Nephron (organoid): ENCODE results near the gene HLA-F.

Experiments
- H3K27ac Mint-ChIP-seq, 3 experiments: 2 replicates each; pipeline ENCODE4 v1.8.0; 2020; ENCODE audit warnings: mixed read lengths in 3 of 3, mild to moderate bottlenecking in 2 of 3, moderate library complexity in 1 of 3
- H3K27me3 Mint-ChIP-seq: 2 replicates; pipeline ENCODE4 v1.8.0; 2021; ENCODE audit warnings: low read depth, mild to moderate bottlenecking, moderate library complexity, mixed read lengths
- H3K36me3 Mint-ChIP-seq: 2 replicates; pipeline ENCODE4 v1.8.0; 2020; ENCODE audit warnings: low read depth, mixed read lengths
- H3K4me1 Mint-ChIP-seq: 2 replicates; pipeline ENCODE4 v1.8.0; 2020; ENCODE audit warnings: mixed read lengths
- H3K4me3 Mint-ChIP-seq, 3 experiments: 2 replicates each; pipeline ENCODE4 v1.8.0; 2020; ENCODE audit warnings: mild to moderate bottlenecking in 3 of 3, mixed read lengths in 3 of 3, moderate library complexity in 2 of 3
- H3K9me3 Mint-ChIP-seq: 2 replicates; pipeline ENCODE4 v1.8.0; 2020; ENCODE audit warnings: mixed read lengths
- TF ChIP-seq, protein P1 (sequence below), 3 experiments: fragments of 200-600 bp; sonication (generic); IDR thresholded peaks; one replicate each; pipeline ENCODE4 v1.5.0; 2021; ENCODE audit warnings: antibody characterized with exemption in 3 of 3; ENCODE audit not compliant: unreplicated experiment in 3 of 3

HLA-F gene

DNA sequence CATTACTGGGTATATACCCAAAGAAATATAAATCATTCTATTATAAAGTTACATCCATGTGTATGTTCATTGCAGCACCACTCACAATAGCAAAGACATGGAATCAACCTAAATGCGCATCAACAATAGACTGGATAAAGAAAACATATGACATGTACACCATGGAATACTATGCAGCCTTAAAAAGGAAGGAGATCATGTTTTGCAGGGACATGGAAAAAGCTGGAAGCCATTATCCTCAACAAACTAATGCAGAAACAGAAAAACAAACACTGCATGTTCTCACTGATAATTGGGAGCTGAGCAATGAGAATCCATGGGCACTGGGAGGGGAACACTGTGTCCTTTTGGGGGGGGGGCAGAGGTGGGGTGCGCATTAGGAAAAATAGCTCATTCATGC is 53.5 kb downstream of the HLA-F start:
- no peaks in the 10 kb centered on the region for H3K36me3 Mint-ChIP-seq
- TF ChIP-seq, protein P1, sequence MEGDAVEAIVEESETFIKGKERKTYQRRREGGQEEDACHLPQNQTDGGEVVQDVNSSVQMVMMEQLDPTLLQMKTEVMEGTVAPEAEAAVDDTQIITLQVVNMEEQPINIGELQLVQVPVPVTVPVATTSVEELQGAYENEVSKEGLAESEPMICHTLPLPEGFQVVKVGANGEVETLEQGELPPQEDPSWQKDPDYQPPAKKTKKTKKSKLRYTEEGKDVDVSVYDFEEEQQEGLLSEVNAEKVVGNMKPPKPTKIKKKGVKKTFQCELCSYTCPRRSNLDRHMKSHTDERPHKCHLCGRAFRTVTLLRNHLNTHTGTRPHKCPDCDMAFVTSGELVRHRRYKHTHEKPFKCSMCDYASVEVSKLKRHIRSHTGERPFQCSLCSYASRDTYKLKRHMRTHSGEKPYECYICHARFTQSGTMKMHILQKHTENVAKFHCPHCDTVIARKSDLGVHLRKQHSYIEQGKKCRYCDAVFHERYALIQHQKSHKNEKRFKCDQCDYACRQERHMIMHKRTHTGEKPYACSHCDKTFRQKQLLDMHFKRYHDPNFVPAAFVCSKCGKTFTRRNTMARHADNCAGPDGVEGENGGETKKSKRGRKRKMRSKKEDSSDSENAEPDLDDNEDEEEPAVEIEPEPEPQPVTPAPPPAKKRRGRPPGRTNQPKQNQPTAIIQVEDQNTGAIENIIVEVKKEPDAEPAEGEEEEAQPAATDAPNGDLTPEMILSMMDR (IDR thresholded peaks at IDR 0.05; ENCODE audit: unreplicated experiment in 3 of 3): no peak
- H3K27ac Mint-ChIP-seq: no peak overlapping the region
- H3K9me3 Mint-ChIP-seq: peaks cover 7% of the 10 kb centered on the region
- H3K4me1 Mint-ChIP-seq: no peaks in the 10 kb centered on the region
- peaks cover 37% of the 10 kb centered on the region for H3K27me3 Mint-ChIP-seq
- no peak overlapping the region for H3K4me3 Mint-ChIP-seq
